Measurements from ENCODE around the gene REX1BD. TPM values are rescaled to one million over a fixed set of nuclear protein-coding genes. Genes with fewer than 3 reads are reported as not detected.
"Not testable (repeated sequence)": the region's sequence is repeated elsewhere in the genome, so short reads cannot be mapped to it uniquely, and the experiment has no call there.

Gene REX1BD
- total RNA-seq, 2 donors from 2014 or later = 146 to 214 TPM

DNA sequence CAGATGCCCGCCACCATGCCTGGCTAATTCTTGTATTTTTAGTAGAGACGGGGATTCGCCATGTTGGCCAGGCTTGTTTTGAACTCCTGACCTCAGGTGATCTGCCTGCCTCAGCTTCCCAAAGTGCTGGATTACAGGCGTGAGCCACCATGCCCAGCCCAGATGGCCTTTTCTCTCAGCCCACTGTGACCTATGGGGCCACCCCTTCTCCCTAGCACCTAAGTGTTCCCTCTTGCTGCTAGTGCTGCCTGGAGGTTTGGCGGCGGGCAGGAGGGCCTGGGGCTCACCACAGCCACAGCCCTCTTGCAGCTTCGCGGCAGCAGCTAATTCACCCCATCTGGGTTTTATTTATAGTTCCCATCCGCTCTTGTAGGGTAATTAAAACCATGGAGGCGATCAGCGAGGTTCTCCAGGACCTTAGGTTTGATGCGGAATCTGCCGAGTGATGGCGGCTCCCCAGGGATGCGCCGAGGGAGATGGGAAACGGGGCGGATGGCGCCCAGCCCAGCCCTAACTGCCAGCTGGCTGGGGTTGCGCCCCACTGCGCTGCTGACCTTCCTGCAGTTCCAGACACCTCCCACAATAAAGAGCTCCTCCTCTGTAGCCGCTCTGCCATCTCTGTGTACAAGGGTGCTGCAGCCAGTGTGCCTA, 3.3 kb downstream of the REX1BD start:
- no peak for TF ChIP-seq POLR2A (IDR thresholded peaks at IDR 0.05)
- TF ChIP-seq CTCF (IDR thresholded peaks at IDR 0.05) = no peak
- DNase-seq (no peak), ATAC-seq (no peak)
- Histone ChIP-seq H3K27ac (no peak overlapping the region), H3K27me3 (peaks cover 0 to 6% of the 10 kb centered on the region in 2 donors), H3K36me3 (replicated peaks in 1 of 2; ENCODE audit: insufficient read depth in 1 of 2, low read depth in 2 of 2) (no peaks in the 10 kb centered on the region), H3K4me1 (peaks cover 35% of the 10 kb centered on the region), H3K4me3 (no peak overlapping the region), H3K9me3 (no peaks in the 10 kb centered on the region)
- intact Hi-C loops (cut with DNase I) = no loop called here
- 90 to 91% methylated on average over 20 to 22 of the region's 22 CpGs for WGBS, 2 donors

GRCh38 chr19:18592732-18593131, 4.1 kb downstream of the REX1BD start:
- H3K9me3 ChIP-seq; H3K27ac ChIP-seq; H3K27me3 ChIP-seq; intact Hi-C loops (cut with DNase I); ATAC-seq; H3K4me3 ChIP-seq; H3K36me3 ChIP-seq (replicated peaks in 1 of 2; ENCODE audit: insufficient read depth in 1 of 2, low read depth in 2 of 2): not testable (repeated sequence)
- 67 to 68% methylated on average over 5 of the region's 5 CpGs for WGBS, 2 donors
- peaks cover 36% of the 10 kb centered on the region for H3K4me1 ChIP-seq
- DNase-seq = peak in 1 of 4 donors; percentile 21

DNA sequence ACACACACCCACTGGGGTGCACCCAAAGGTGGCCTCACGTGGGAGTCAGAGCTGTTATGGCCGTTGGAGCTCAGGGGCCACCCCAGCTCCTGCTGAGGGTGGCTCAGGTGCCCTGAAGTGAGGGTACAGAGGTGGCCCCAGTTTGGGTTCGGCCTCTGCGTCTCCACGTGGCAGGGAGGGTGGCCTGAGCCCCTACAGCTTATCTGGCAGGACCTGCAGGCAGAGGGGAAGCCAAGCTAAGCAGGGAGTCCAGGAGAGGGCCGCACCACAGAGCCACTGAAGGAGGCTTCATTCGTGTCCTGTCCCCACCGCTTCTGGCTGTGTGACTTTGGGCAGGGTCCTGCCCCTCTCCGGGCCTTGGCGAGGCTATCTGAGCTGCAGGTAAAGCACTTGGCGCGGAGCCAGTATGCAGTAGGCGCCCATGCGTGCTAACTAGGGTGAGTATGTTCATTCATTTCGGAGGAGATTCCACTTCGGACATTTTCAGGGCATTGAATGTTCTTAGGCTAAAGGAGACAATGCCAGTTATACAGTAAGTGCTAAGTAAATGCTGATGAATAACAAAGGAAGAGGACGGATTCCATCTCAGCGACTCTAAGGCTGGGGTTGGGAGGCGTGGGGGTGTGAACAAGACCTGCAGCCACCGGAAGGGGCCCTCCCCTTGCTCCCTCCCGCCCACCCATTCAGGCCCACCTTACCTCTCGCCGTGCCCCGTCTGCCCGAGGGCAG, 4.9 kb downstream of the REX1BD start:
- 5 to 37% methylated on average over 13 to 24 of the region's 25 CpGs for WGBS, 2 donors
- peaks cover 0 to 15% of the 10 kb centered on the region in 2 donors for H3K27me3 ChIP-seq
- H3K27ac ChIP-seq = peak overlapping the region in 1 of 4 donors; percentile 41
- TF ChIP-seq POLR2A (IDR thresholded peaks at IDR 0.05) = no peak
- TF ChIP-seq CTCF (IDR thresholded peaks at IDR 0.05) = no peak
- ATAC-seq (no peak), DNase-seq (peak in 1 of 4 donors; percentile 36)
- intact Hi-C loops (cut with DNase I) = no loop called here
- no peaks in the 10 kb centered on the region for H3K36me3 ChIP-seq (replicated peaks in 1 of 2; ENCODE audit: insufficient read depth in 1 of 2, low read depth in 2 of 2)
- peaks cover 30% of the 10 kb centered on the region for H3K4me1 ChIP-seq
- H3K9me3 ChIP-seq = no peaks in the 10 kb centered on the region
- no peak overlapping the region for H3K4me3 ChIP-seq

DNA sequence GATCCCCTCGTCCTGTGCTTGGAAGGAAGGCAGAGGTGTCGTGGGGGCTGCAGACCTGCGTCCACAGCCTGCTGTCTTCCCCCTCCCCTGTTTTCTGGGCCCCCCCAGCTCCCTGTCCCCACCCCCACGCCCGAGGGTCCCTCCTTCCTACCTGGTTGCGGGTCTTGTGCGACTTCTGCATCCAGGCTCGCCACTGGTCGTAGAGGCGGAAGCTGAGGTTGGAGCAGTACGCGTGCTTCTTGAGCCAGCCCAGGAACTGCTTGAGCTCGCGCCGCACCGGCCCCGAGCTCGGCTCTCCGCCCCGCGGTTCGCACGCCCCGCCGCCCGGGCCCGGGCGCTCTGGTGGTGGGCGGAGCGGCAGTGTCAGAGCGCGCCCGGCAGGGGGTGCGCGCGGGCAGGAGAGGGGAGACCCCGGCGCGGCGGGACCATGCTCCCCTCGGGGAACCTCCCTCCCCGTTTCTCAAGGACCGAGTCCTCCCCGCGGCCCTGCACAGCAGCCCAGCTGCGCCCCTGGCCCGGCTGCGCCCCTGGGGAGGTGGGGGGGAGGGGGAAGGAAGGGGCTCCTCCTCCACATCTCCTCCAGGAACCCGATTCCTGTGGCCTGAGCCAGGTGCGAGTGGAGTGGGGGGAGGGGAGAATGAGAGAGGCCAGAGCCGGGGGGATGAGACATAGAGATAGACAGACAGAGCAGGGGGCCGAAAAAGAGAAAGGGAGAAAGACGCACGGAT, 5.7 kb downstream of the REX1BD start:
- ATAC-seq (peak; percentile 73), DNase-seq (peak; percentile 69 to 80 (median 76))
- H3K4me1 ChIP-seq = peaks cover 28% of the 10 kb centered on the region
- H3K9me3 ChIP-seq = no peaks in the 10 kb centered on the region
- H3K27me3 ChIP-seq = peaks cover 0 to 15% of the 10 kb centered on the region in 2 donors
- intact Hi-C loops (cut with DNase I) = no loop called here
- WGBS, 2 donors = 1 to 2% methylated on average over 23 to 53 of the region's 54 CpGs
- H3K36me3 ChIP-seq (replicated peaks in 1 of 2; ENCODE audit: insufficient read depth in 1 of 2, low read depth in 2 of 2) = no peaks in the 10 kb centered on the region
- peak overlapping the region in 2 of 4 donors; percentile 41 to 45 for H3K27ac ChIP-seq
- no peak overlapping the region for H3K4me3 ChIP-seq
- TF ChIP-seq POLR2A (IDR thresholded peaks at IDR 0.05) (no peak), CTCF (IDR thresholded peaks at IDR 0.05) (peak; percentile 53 to 92 (median 84))

GRCh38 chr19:18594824-18595373, 6.3 kb downstream of the REX1BD start:
- Histone ChIP-seq H3K27me3 (peaks cover 0 to 15% of the 10 kb centered on the region in 2 donors), H3K27ac (peak overlapping the region in 1 of 4 donors; percentile 45), H3K36me3 (replicated peaks in 1 of 2; ENCODE audit: insufficient read depth in 1 of 2, low read depth in 2 of 2) (no peaks in the 10 kb centered on the region), H3K9me3 (no peaks in the 10 kb centered on the region), H3K4me3 (no peak overlapping the region), H3K4me1 (peaks cover 22% of the 10 kb centered on the region)
- 12 to 15% methylated on average over 5 to 13 of the region's 26 CpGs for WGBS, 2 donors
- DNase-seq (no peak), ATAC-seq (no peak)
- TF ChIP-seq CTCF (IDR thresholded peaks at IDR 0.05) = no peak
- TF ChIP-seq POLR2A (IDR thresholded peaks at IDR 0.05) = no peak
- intact Hi-C loops (cut with DNase I) = loop anchor here (5.0 kb wide), 1 partner anchor 247 kb away; no protein-coding TSS in a partner anchor
